ENCODE measurements around the gene CCDC188.

GRCh38 chr22:20147237-20147988 is 3.4 kb downstream of the CCDC188 start:
- no peak for TF ChIP-seq REST (IDR thresholded peaks at IDR 0.05; ENCODE audit: borderline replicate concordance)
- no peak for TF ChIP-seq CTCF (IDR thresholded peaks at IDR 0.05; ENCODE audit: poor library complexity, severe bottlenecking)

Data from neural cell (in vitro differentiated cells).